T-helper 1 cell (primary cell): ENCODE results near the gene STK33.

Experiments used
- DNase-seq, 5 donors: peaks; one replicate each; pipeline ENCODE4 v3.0.0-alpha.2; 2012 to 2020
- total RNA-seq, 4 donors: gene quantifications; one replicate each; lab custom pipeline; 2026; lab: John Stamatoyannopoulos, UW

Gene STK33
- 0.12 to 0.85 (median 0.21) reads per million in 4 donors for total RNA-seq

DNA sequence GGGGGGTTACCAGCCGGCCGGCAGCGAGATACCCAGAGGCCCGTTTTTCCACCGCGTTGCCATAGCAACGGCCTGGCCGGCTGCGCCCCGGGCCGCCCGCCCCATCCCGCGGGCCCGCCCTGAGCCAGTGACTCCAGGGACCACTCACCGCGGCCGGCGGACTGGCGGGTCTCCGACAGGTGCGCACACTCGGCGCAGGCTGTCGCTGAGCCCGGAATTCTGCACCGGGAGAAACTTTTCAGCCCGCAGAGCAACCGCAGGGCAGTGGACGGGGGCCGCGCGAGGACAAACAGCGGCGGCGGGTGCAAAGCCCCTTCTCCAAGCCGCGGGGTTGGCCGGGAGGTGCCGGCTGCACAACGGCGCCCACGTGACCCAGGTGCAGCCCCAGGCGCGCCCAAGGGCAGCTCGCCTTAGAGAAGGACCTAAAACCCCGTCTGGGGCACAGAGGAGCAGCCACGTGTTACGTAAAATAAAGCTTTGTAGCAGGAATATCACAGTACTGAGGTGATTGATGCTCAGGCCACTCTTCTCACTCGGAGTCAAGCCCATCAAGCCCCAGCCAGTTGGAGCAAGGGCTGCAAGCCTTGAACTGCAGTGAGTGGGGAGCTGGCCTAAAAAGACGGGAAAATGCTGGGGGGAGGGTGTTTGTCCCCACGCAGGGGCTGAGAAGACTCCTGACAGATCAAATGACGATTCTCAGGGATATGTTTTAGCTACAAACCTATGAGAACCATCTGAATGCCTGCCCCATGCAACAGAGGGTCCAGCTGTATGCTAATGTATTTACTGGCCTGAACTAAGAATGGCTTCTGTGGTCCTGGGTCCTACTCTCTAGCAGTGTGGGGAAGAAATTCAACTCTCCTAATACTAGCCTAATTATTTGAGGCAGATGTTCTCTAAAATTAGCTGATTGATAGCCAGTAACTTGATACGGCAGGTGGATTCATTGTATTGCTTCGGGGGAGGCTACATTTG is at the start of gene STK33:
Gene STK33 (minus strand): TSS at position 294 of the 975 bp plus-strand sequence. CDS start 119,323 bp downstream, outside the sequence.
- peak in 1 of 5 donors; percentile 50 for DNase-seq

- DNase-seq = no peak
These were observed 48.3 kb upstream of the STK33 start for GRCh38 chr11:8642196-8642841.

DNA sequence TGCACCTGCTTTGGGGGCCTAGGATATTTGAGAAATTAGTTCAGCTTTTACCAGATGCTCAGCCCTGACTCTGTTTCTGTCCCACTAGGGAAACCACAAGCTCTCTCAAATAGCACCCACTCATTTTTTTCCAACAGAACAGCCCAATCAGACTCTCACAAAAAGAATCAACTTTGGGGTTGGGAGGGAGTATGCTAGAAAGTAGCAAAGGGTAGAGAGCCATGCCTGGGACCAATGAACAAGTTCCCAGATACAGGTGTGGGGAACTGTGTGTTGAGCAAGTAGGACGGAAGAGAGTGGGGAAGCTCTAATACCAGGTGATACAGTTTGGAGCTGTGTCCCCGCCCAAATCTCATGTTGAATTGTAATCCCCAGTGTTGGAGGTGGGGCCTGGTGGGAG is 47.3 kb upstream of the STK33 start:
- DNase-seq = no peak

DNA sequence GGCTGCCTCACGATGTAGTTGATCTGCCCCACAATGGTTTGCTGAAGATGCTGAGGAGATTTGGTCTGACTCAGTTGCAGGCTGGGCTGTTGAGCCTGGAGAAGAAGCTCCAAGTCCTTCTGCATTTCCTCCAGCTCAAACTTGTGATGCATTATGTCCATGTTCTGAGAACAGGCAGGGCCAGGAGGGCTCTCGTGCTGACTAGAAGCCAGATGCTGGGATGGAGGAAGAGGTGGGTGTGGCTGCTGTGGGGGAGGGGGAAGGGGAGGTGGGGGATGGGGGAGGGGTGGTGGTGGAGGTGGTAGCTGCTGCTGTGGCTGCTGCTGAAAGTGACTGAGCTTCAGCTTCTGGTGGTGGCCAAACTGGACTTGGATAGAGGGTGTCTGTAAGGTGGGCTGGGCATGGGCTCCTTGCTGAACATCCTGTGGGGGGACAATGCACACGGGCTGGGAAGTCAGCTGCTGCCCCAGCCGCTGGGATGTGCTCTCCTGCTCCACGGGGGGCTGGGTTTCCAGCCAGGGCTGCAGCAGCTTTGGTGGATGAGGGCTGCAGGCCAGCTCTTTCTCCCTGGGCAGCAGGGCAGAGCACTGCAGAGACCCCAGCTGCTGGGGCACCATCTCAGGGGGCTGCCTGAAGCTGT is 46.4 kb upstream of the STK33 start:
- DNase-seq = no peak

DNA sequence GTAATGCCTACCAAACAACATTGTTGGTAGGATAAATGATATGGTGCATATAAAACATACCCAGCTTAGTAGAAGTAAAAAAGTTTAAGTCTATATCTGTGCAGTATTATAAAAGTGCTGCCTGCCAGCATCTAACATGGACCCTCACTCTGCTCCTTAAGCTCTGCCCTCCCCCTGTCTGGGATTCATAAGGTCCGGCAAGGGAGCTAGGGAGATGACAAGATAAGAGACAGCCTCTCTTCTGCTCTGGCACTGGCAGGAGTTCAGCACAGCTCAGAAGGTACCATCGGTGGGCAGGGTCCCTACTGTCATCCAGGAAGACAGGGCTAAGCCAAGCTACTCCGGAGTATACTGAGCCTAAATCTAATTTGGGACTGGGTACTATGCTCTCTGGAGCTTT is 45.6 kb upstream of the STK33 start:
- DNase-seq = no peak

DNA sequence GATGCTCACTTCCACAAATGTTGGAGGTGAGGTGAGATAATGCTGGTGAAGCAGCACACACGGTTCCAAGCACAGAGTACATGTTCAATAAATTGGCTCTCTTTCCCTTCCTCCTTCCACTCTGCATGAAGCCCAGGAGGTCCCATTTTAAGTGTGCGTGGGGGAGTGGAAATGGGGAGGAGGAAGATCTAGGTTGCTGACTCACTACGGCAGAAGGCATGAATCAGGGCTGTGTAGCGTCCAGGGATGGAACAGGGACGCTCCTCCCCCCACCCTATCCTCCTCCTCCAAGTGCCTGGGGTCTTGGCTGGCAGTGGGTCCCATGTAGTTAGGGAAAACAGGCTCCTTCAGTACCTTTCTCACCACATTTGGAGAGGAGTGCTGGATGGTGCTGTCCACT is 44.3 kb upstream of the STK33 start:
- no peak for DNase-seq

DNA sequence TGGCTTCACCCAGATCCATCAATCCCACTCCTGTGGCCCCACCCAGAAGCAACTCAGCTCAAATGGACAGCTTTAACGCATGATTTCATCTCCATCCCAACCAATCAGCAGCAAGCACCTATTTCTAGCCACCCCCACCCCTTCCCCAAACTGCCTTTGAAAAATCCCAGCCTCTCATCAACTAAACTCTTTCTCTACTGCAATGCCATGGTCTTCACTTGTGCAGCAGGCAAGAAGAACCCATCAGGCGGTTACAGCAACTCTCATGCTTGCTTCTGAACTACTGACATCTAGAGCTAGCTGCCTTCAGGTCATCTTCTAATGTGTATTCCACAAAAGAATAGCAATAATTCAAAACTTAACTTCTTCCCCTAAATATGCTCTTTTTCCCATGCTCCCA is 42.1 kb upstream of the STK33 start:
- no peak for DNase-seq

DNA sequence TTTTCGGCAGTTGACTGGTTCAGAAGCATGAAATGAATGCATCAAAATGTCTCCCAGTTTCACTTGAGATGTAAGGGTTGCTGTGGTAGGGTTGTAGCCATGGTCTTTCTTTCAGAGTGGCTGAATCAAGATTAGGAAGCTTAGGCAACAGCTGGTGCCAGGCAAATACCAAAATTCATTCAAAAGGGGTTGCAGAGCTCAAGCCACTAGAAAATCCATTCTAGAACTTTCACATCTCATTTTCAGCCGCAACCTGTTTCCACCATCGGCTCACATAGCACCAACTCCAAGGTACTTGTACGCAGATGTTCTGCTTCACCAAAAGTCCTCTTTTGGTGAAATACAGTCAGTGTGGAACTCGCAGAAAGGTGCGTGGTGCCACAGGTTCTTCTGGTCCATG is 40.5 kb upstream of the STK33 start:
- no peak for DNase-seq

- no peak for DNase-seq
These were observed 37.5 kb upstream of the STK33 start for GRCh38 chr11:8631395-8632118.

DNA sequence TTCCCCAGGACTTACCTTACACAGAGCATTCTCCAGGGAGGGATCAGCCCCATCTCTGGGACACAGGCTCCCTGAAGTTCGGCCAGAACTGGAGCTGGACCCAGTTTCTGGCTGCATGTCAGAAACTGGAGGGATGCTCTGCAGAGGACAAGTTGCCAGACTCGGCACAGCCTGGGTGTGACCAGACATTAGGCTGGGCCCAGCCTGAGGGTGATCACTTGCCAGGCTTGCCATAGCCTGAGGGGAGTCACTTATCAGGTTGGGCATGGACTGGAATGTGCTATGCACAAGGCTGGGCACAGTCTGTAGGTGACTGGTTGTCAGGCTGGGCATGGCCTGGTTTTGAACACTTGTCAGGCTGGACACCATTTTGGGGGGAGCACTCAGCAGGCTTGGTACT is 30.7 kb upstream of the STK33 start:
- no peak for DNase-seq

DNA sequence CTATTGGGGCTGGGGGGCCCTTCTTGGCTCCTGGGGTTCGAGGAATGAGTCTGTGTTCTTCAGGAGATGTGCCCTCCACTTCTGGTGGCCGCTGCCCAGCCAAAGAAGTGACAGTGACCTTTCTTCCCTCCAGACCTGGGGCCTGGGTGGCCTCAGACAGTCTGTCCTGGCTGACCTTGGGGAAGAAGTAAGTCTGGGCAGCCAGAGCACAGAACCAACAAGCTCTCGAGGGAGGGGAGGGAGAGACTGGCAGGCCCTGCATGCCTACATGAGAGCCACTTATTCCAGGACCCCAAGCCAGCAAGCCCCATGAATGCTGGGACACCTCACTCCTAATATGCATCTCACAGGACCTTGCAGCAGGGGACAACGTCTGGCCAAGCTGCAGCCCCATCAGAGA is 27.1 kb upstream of the STK33 start:
- no peak for DNase-seq

GRCh38 chr11:8617063-8617462 is 23.0 kb upstream of the STK33 start:
- no peak for DNase-seq

GRCh38 chr11:8615291-8616032 is 21.4 kb upstream of the STK33 start:
- no peak for DNase-seq

GRCh38 chr11:8614497-8614896 is 20.5 kb upstream of the STK33 start:
- no peak for DNase-seq

DNA sequence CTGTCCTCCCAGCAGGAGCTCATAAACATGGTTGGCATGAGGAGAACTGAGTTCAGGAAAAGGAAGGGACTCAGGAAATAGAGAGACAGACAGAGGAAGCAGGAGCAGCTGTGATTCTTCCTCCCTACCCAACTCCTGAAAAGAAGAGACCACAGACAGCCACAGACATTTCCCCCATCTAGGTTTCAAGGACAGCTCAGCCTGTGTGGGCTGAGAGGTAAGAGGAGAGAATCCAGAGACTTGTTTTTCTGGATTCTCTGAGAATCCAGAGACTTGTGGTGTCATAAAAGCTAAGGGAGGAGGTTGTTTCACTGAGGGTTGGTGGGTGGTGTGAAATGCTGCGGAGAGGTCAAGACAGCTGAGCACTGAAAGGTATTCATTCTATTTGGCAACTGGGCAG is 19.0 kb upstream of the STK33 start:
- DNase-seq = no peak

- no peak for DNase-seq
These were observed 18.5 kb upstream of the STK33 start for GRCh38 chr11:8612522-8612921.

DNA sequence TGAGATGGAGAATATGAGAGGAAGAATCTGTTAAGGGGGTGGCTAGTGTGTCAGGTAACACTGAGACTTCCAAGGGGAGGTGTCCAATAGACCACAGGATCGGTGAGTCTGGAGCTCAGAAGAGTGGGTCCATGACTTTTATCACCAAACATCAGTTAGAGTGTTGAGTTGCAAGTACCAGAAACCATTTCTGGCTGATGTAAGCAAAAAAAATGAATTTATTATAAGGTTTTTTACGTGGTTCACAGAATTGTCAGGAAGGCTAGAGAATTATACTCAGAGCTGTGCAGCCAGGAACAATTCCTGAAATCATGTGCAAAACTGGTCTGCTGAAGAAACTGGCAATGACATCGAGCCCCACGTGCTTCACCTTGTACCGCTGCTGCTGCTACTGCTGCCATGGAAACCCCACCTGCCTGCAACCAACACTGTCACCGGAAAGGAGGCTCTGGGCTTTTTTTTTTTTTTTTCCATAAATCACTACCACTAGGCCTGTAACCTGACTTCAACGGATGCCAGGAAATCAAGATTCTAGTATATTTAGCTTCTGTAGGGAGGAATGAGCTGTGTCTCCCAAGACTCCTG is 16.6 kb upstream of the STK33 start:
- DNase-seq = peak in 2 of 5 donors; percentile 12 to 48

DNA sequence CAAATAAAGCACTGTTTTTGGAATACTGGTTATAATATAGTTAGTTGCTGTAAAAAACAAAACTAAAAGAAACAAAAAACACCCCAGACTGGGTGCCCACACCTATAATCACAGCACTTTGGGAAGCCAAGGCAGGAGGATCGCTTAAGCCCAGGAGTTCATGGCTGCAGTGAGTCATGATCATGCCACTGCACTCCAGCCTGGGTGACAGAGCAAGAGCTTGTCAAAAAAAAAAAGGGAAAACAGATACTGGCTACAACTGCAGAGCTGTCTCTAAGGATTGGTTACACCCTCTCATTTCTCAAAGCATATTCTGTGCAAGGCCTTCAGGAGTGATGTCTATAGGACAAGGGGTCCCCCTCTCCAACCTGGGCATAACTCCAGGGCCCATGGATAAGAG is 14.6 kb upstream of the STK33 start:
- no peak for DNase-seq

DNA sequence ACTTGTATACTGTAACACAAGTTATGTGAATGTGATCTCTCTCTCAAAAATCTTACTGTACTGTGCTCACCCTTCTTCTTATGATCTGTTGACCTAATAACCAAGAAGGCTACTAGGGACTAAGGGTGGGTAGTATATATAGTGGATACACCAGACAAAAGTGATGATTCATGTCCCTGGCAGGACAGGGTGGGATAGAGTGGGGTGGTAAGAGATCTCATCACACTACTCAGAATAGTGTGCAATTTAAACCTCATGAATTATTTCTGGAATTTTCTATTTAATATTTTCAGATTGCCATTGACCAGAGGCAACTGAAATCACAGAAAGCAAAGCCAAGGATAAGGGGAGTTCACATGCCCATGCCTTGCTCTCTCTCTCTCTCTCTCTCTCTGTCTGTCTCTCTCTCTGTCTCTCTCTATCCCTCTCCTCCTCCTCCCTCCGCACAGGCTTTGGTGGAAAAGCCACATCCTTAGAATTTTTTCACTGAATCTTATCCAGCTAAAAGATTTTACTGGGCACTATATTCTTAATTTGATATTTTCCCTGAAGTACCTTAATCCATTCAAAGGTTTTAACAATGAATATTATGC is 12.0 kb upstream of the STK33 start:
- no peak for DNase-seq

DNA sequence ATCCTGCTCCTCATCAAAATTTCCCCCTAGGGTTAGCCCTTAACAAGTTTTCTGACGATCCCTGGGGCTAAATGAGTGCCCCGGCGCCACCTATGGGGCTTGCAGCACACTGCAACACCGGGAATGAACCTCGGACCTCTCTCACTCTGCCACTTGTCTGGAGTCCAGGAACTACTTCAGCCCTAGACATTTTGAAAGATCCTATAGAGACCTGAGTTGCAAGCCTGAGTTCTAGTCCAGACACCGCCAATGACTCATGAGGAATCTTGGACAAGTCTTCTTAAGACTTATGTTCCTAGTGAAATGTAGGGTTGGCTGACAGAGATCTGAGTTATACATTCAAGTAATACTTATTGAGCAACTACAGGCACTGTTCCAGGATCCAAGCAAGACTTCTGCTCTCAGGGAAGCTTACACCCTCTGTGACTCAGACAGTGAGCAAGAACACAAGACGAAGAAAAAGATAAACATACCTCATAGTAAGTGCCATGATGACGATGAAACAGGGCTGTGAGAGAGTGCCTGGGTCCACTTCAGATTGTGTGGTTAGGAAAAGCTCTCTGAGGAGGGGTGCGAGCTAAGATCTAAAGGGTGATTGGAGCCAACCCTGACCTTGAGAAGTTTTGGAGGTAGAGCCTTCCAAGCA is 10.2 kb upstream of the STK33 start:
- peak in 1 of 5 donors; percentile 34 for DNase-seq

- no peak for DNase-seq
These were observed 9.7 kb upstream of the STK33 start for GRCh38 chr11:8603696-8604077.
